Neural progenitor cell (in vitro differentiated cells): ENCODE results near the gene SPINK1.

Experiments
- CTCF ChIP-seq: fragments of 200-600 bp; sonication (generic); IDR thresholded peaks from 2 replicates; pipeline ENCODE4 v1.5.1; 2017; ENCODE audit warnings: antibody characterized with exemption, mild to moderate bottlenecking
- EZH2 ChIP-seq: fragments of 200-600 bp; sonication (generic); IDR thresholded peaks from 2 replicates; pipeline ENCODE4 v1.6.1; 2017; ENCODE audit warnings: antibody characterized with exemption, mild to moderate bottlenecking, moderate library complexity
- EZH2phosphoT487 ChIP-seq: fragments of 200-600 bp; sonication (generic); IDR thresholded peaks from 2 replicates; pipeline ENCODE4 v1.6.1; 2017; ENCODE audit warnings: antibody characterized with exemption

- no peak for TF ChIP-seq EZH2phosphoT487
- TF ChIP-seq CTCF = no peak
- TF ChIP-seq EZH2 = no peak
Measured at GRCh38 chr5:147876141-147876540, 44.7 kb upstream of the SPINK1 start.
